IPS DF 4.7 (cell line): ENCODE data around the gene NOS1.

Experiments used
- DNase-seq: peaks from one replicate; pipeline ENCODE4 v3.0.0-alpha.2; 2013; ENCODE audit warnings: low spot score; ENCODE audit errors: extremely low read depth

The NOS1 gene

GRCh38 chr12:117330441-117331113, 30.8 kb downstream of the NOS1 start:
- DNase-seq: no peak

GRCh38 chr12:117329756-117330155, 31.7 kb downstream of the NOS1 start:
- no peak for DNase-seq

- no peak for DNase-seq
These were observed 32.8 kb downstream of the NOS1 start for GRCh38 chr12:117328556-117329100.

GRCh38 chr12:117322428-117322827, 39.0 kb downstream of the NOS1 start:
- no peak for DNase-seq

- no peak for DNase-seq
These were observed 39.9 kb downstream of the NOS1 start for GRCh38 chr12:117321572-117321971.

- DNase-seq: no peak
These were observed 42.8 kb downstream of the NOS1 start for GRCh38 chr12:117318591-117318990.

- no peak for DNase-seq
These were observed 45.1 kb downstream of the NOS1 start for GRCh38 chr12:117316336-117316735.

GRCh38 chr12:117313926-117314325, 47.5 kb downstream of the NOS1 start:
- DNase-seq: no peak

- no peak for DNase-seq
These were observed 48.7 kb downstream of the NOS1 start for GRCh38 chr12:117312770-117313169.

- no peak for DNase-seq
These were observed 52.0 kb downstream of the NOS1 start for GRCh38 chr12:117309276-117309925.

- no peak for DNase-seq
These were observed 61.3 kb downstream of the NOS1 start for GRCh38 chr12:117300174-117300573.

- DNase-seq: no peak
These were observed 62.7 kb downstream of the NOS1 start for GRCh38 chr12:117298648-117299225.

GRCh38 chr12:117298191-117298590, 63.2 kb downstream of the NOS1 start:
- no peak for DNase-seq

- no peak for DNase-seq
These were observed 67.2 kb downstream of the NOS1 start for GRCh38 chr12:117294189-117294603.

GRCh38 chr12:117293510-117293909, 67.9 kb downstream of the NOS1 start:
- no peak for DNase-seq

- DNase-seq: no peak
These were observed 68.7 kb downstream of the NOS1 start for GRCh38 chr12:117292688-117293087.

- DNase-seq: no peak
These were observed 77.3 kb downstream of the NOS1 start for GRCh38 chr12:117284140-117284539.

- DNase-seq: no peak
These were observed 78.9 kb downstream of the NOS1 start for GRCh38 chr12:117282490-117282889.

GRCh38 chr12:117280019-117280680, 81.3 kb downstream of the NOS1 start:
- DNase-seq: no peak

- peak; percentile 62 for DNase-seq
These were observed 81.8 kb downstream of the NOS1 start for GRCh38 chr12:117279606-117280005.

- DNase-seq: peak; percentile 11
These were observed 83.6 kb downstream of the NOS1 start for GRCh38 chr12:117277875-117278274.

- DNase-seq: no peak
These were observed 88.3 kb downstream of the NOS1 start for GRCh38 chr12:117273091-117273490.
